ENCODE measurements around the gene WDR48.
A peak's percentile ranks its signal among the peaks of the same experiment; 100 is the strongest.

The WDR48 gene

GRCh38 chr3:39102504-39103323, 50.9 kb downstream of the WDR48 start:
- no peak for DNase-seq (ENCODE audit: low spot score)

GRCh38 chr3:39103324-39103693, 51.5 kb downstream of the WDR48 start:
- DNase-seq (ENCODE audit: low spot score), result no peak

- DNase-seq (ENCODE audit: low spot score), result no peak
These were observed 52.2 kb downstream of the WDR48 start for GRCh38 chr3:39103791-39104552.

- no peak for DNase-seq (ENCODE audit: low spot score)
These were observed 53.3 kb downstream of the WDR48 start for GRCh38 chr3:39104961-39105686.

- DNase-seq (ENCODE audit: low spot score), result peak; percentile 1
These were observed 53.9 kb downstream of the WDR48 start for GRCh38 chr3:39105687-39106063.

GRCh38 chr3:39106281-39106811, 54.5 kb downstream of the WDR48 start:
- peak; percentile 41 for DNase-seq (ENCODE audit: low spot score)

- DNase-seq (ENCODE audit: low spot score), result peak; percentile 73
These were observed 55.1 kb downstream of the WDR48 start for GRCh38 chr3:39106851-39107387.

- peak; percentile 89 for DNase-seq (ENCODE audit: low spot score)
These were observed 55.8 kb downstream of the WDR48 start, which contains the start of the genes GORASP1 and TTC21A for GRCh38 chr3:39107388-39108199. Gene GORASP1 (minus strand): TSS chr3:39107627. CDS start chr3:39107541, 86 bp downstream. Gene TTC21A (plus strand): TSS chr3:39107680. CDS start chr3:39107838, 158 bp downstream.

GRCh38 chr3:39108200-39108710, 56.4 kb downstream of the WDR48 start:
- DNase-seq (ENCODE audit: low spot score), result peak; percentile 37

- peak; percentile 17 for DNase-seq (ENCODE audit: low spot score)
These were observed 57.3 kb downstream of the WDR48 start for GRCh38 chr3:39109086-39109485.

GRCh38 chr3:39110041-39110639, 58.3 kb downstream of the WDR48 start:
- DNase-seq (ENCODE audit: low spot score), result no peak

- DNase-seq (ENCODE audit: low spot score), result no peak
These were observed 60.3 kb downstream of the WDR48 start for GRCh38 chr3:39112113-39112512.

GRCh38 chr3:39112535-39112934, 60.7 kb downstream of the WDR48 start:
- no peak for DNase-seq (ENCODE audit: low spot score)

- no peak for DNase-seq (ENCODE audit: low spot score)
These were observed 61.5 kb downstream of the WDR48 start for GRCh38 chr3:39113291-39113690.

GRCh38 chr3:39114456-39114855, 62.6 kb downstream of the WDR48 start:
- no peak for DNase-seq (ENCODE audit: low spot score)

GRCh38 chr3:39115870-39116269, 64.1 kb downstream of the WDR48 start:
- no peak for DNase-seq (ENCODE audit: low spot score)

GRCh38 chr3:39118079-39118478, 66.3 kb downstream of the WDR48 start:
- DNase-seq (ENCODE audit: low spot score), result no peak

GRCh38 chr3:39118931-39119660, 67.3 kb downstream of the WDR48 start:
- no peak for DNase-seq (ENCODE audit: low spot score)

- DNase-seq (ENCODE audit: low spot score), result no peak
These were observed 69.8 kb downstream of the WDR48 start for GRCh38 chr3:39121621-39122020.

- no peak for DNase-seq (ENCODE audit: low spot score)
These were observed 71.0 kb downstream of the WDR48 start for GRCh38 chr3:39122813-39123212.
